HEK293 (cell line): ENCODE measurements around the gene HNRNPM.

Experiments
- BCL6B ChIP-seq: fragments of 450-650 bp; formaldehyde crosslinking; IDR thresholded peaks from 2 replicates; pipeline ENCODE4 v1.5.1; 2017; ENCODE audit warnings: missing biosample characterization, missing genetic modification characterization
- CTCF ChIP-seq: fragments of 450-650 bp; formaldehyde crosslinking; IDR thresholded peaks from 2 replicates; pipeline ENCODE4 v1.5.1; 2016; ENCODE audit warnings: missing biosample characterization, missing genetic modification characterization
- GLI4 ChIP-seq: fragments of 450-650 bp; formaldehyde crosslinking; IDR thresholded peaks from 2 replicates; pipeline ENCODE4 v1.5.1; 2016; ENCODE audit warnings: missing biosample characterization, missing genetic modification characterization
- MYNN ChIP-seq: fragments of 450-650 bp; formaldehyde crosslinking; IDR thresholded peaks from 2 replicates; pipeline ENCODE4 v1.5.1; 2016; ENCODE audit warnings: missing biosample characterization, missing genetic modification characterization, borderline replicate concordance
- PRDM1 ChIP-seq: fragments of 450-650 bp; formaldehyde crosslinking; IDR thresholded peaks from 2 replicates; pipeline ENCODE4; 2016; ENCODE audit warnings: missing biosample characterization, missing genetic modification characterization
- RBAK ChIP-seq: fragments of 450-650 bp; formaldehyde crosslinking; IDR thresholded peaks from 2 replicates; pipeline ENCODE4 v1.5.1; 2016; ENCODE audit warnings: missing biosample characterization, missing genetic modification characterization
- WT1 ChIP-seq: fragments of 450-650 bp; formaldehyde crosslinking; IDR thresholded peaks from 2 replicates; pipeline ENCODE4 v1.5.1; 2016; ENCODE audit warnings: missing biosample characterization, missing genetic modification characterization
- ZBTB20 ChIP-seq: fragments of 450-650 bp; formaldehyde crosslinking; IDR thresholded peaks from 2 replicates; pipeline ENCODE4 v1.5.1; 2016; ENCODE audit warnings: missing biosample characterization, missing genetic modification characterization
- ZBTB26 ChIP-seq: fragments of 450-650 bp; formaldehyde crosslinking; optimal IDR thresholded peaks from 2 replicates; pipeline ENCODE3; 2016; ENCODE audit warnings: missing biosample characterization, mild to moderate bottlenecking, missing genetic modification characterization
- ZBTB48 ChIP-seq: fragments of 450-650 bp; formaldehyde crosslinking; IDR thresholded peaks from 2 replicates; pipeline ENCODE4 v1.5.1; 2016; ENCODE audit warnings: missing biosample characterization, missing genetic modification characterization
- ZFP41 ChIP-seq: fragments of 450-650 bp; formaldehyde crosslinking; IDR thresholded peaks from 2 replicates; pipeline ENCODE4 v1.5.1; 2016; ENCODE audit warnings: missing biosample characterization, missing genetic modification characterization, borderline replicate concordance
- ZIC2 ChIP-seq: fragments of 450-650 bp; formaldehyde crosslinking; IDR thresholded peaks from 2 replicates; pipeline ENCODE4 v1.5.1; 2016; ENCODE audit warnings: missing biosample characterization, missing genetic modification characterization
- ZNF174 ChIP-seq: fragments of 450-650 bp; formaldehyde crosslinking; IDR thresholded peaks from 2 replicates; pipeline ENCODE4 v1.5.0; 2017; ENCODE audit warnings: missing biosample characterization, mild to moderate bottlenecking, missing genetic modification characterization
- ZNF23 ChIP-seq: fragments of 450-650 bp; formaldehyde crosslinking; IDR thresholded peaks from 2 replicates; pipeline ENCODE4 v1.5.1; 2016; ENCODE audit warnings: missing biosample characterization, missing genetic modification characterization, borderline replicate concordance
- ZNF311 ChIP-seq: fragments of 450-650 bp; formaldehyde crosslinking; IDR thresholded peaks from 2 replicates; pipeline ENCODE4 v1.5.1; 2017; ENCODE audit warnings: missing biosample characterization, missing genetic modification characterization, borderline replicate concordance
- ZNF354C ChIP-seq: fragments of 450-650 bp; formaldehyde crosslinking; IDR thresholded peaks from 2 replicates; pipeline ENCODE4 v1.5.1; 2016; ENCODE audit warnings: missing biosample characterization, missing genetic modification characterization, low read depth, borderline replicate concordance
- ZNF391 ChIP-seq: fragments of 450-650 bp; formaldehyde crosslinking; IDR thresholded peaks from 2 replicates; pipeline ENCODE4 v1.5.1; 2016; ENCODE audit warnings: low read depth, missing biosample characterization, missing genetic modification characterization, borderline replicate concordance
- ZNF423 ChIP-seq: fragments of 450-650 bp; formaldehyde crosslinking; IDR thresholded peaks from 2 replicates; pipeline ENCODE4 v1.5.1; 2016; ENCODE audit warnings: missing biosample characterization, missing genetic modification characterization
- ZNF514 ChIP-seq: fragments of 450-650 bp; formaldehyde crosslinking; IDR thresholded peaks from 2 replicates; pipeline ENCODE4 v1.5.1; 2016; ENCODE audit warnings: missing biosample characterization, missing genetic modification characterization
- ZNF529 ChIP-seq: fragments of 450-650 bp; formaldehyde crosslinking; IDR thresholded peaks from 2 replicates; pipeline ENCODE4 v1.5.1; 2017; ENCODE audit warnings: missing genetic modification characterization, missing biosample characterization; ENCODE audit not compliant: insufficient replicate concordance
- ZNF670 ChIP-seq: fragments of 450-650 bp; formaldehyde crosslinking; IDR thresholded peaks from 2 replicates; pipeline ENCODE4 v1.5.1; 2016; ENCODE audit warnings: missing biosample characterization, missing genetic modification characterization, low read depth
- ZNF692 ChIP-seq: fragments of 450-650 bp; formaldehyde crosslinking; IDR thresholded peaks from 2 replicates; pipeline ENCODE4 v1.5.1; 2016; ENCODE audit warnings: missing biosample characterization, missing genetic modification characterization
- ZNF785 ChIP-seq: fragments of 450-650 bp; formaldehyde crosslinking; IDR thresholded peaks from 2 replicates; pipeline ENCODE4 v1.5.1; 2016; ENCODE audit warnings: missing biosample characterization, missing genetic modification characterization
- ZSCAN5A ChIP-seq: fragments of 450-650 bp; formaldehyde crosslinking; IDR thresholded peaks from 2 replicates; pipeline ENCODE4 v1.5.1; 2016; ENCODE audit warnings: missing biosample characterization, missing genetic modification characterization
- ZXDB ChIP-seq: fragments of 450-650 bp; formaldehyde crosslinking; IDR thresholded peaks from 2 replicates; pipeline ENCODE4 v1.5.1; 2016; ENCODE audit warnings: missing biosample characterization, missing genetic modification characterization

HNRNPM gene

GRCh38 chr19:8525401-8525684 is 80.6 kb downstream of the HNRNPM start (continued):
- TF ChIP-seq ZNF692 (tag by site-specific recombination) (peak; percentile 65; the same call in 1 of the 2 replicates), PRDM1 (peak; percentile 77), ZBTB26 (tag by site-specific recombination) (no peak), ZSCAN5A (no peak), MYNN (tag by site-specific recombination) (no peak), ZBTB20 (no peak), BCL6B (tag by site-specific recombination) (no peak), ZIC2 (no peak), ZNF354C (tag by site-specific recombination) (no peak), ZNF514 (no peak), ZNF785 (tag by site-specific recombination) (no peak), CTCF (peak; percentile 90), ZBTB48 (tag by site-specific recombination) (peak; percentile 78), WT1 (tag by site-specific recombination) (no peak), ZNF423 (tag by site-specific recombination) (no peak), RBAK (no peak), ZNF529 (tag by site-specific recombination) (no peak), ZNF670 (tag by site-specific recombination) (no peak), ZNF391 (tag by site-specific recombination) (peak; percentile 20; the same call in 1 of the 2 replicates), ZNF174 (tag by site-specific recombination) (no peak), GLI4 (no peak), ZXDB (tag by site-specific recombination) (peak; percentile 32; the same call in 1 of the 2 replicates), ZNF311 (tag by site-specific recombination) (no peak), ZNF23 (tag by site-specific recombination) (no peak), ZFP41 (tag by site-specific recombination) (no peak)
